IMR-90 (cell line): ENCODE data around the gene EMILIN2. TPM values are rescaled to one million over a fixed set of nuclear protein-coding genes. Genes with fewer than 3 reads are reported as not detected.

Experiments
- ATAC-seq: fragments of 200-7000 bp; cut with Tn5 transposase; 2 replicates; pipeline ENCODE4 v1.9.1; 2020; ENCODE audit warnings: low read depth, mild to moderate bottlenecking, moderate library complexity
- BruUV-seq: library from RNA; stranded (reverse); fragments of 400-500 nt; replicated peaks from 2 replicates; lab custom pipeline; 2021; lab: Mats Ljungman, UMichigan
- CTCF ChIA-PET: fragments of 300-600 bp; formaldehyde crosslinking; extraction: SDS; loops from one replicate; lab custom pipeline; 2021; ENCODE audit warnings: antibody characterized with exemption; lab: Yijun Ruan, JAX
- POLR2A ChIA-PET: fragments of 300-600 bp; sonication (Branson Sonifier 250); formaldehyde crosslinking; loops from one replicate; lab custom pipeline; 2022; ENCODE audit warnings: antibody characterized with exemption; ENCODE audit not compliant: unreplicated experiment; lab: Charles Lee
- DNase-seq: peaks from one replicate; pipeline ENCODE4 v3.0.0; 2013
- H2AFZ ChIP-seq: replicated peaks from 2 replicates; pipeline ENCODE3; 2013; ENCODE audit warnings: low read length, mild to moderate bottlenecking; ENCODE audit not compliant: poor library complexity
- H2AK5ac ChIP-seq: 2 replicates; pipeline ENCODE4 v1.6.1; 2013; ENCODE audit warnings: low read depth, low read length, inconsistent platforms
- H2AK9ac ChIP-seq: replicated peaks from 2 replicates; pipeline ENCODE3; 2013; ENCODE audit warnings: mild to moderate bottlenecking, low read depth, low read length, moderate library complexity; ENCODE audit not compliant: poor library complexity
- H2BK120ac ChIP-seq: 2 replicates; pipeline ENCODE4 v1.6.1; 2013; ENCODE audit warnings: low read depth, low read length, inconsistent platforms
- H2BK15ac ChIP-seq: 3 replicates; pipeline ENCODE4 v1.6.1; 2013; ENCODE audit warnings: low read depth, low read length, inconsistent platforms
- H2BK20ac ChIP-seq: 2 replicates; pipeline ENCODE4 v1.6.1; 2013; ENCODE audit warnings: low read depth, mild to moderate bottlenecking, inconsistent platforms, low read length, moderate library complexity
- H2BK5ac ChIP-seq: 2 replicates; pipeline ENCODE4 v1.6.1; 2013; ENCODE audit warnings: mild to moderate bottlenecking, low read depth, low read length, inconsistent platforms; ENCODE audit not compliant: poor library complexity, severe bottlenecking
- H3K14ac ChIP-seq: replicated peaks from 2 replicates; pipeline ENCODE4 v1.6.1; 2013; ENCODE audit warnings: low read depth, low read length, inconsistent platforms
- H3K18ac ChIP-seq: 2 replicates; pipeline ENCODE4 v1.6.1; 2013; ENCODE audit warnings: low read depth, low read length, control low read depth
- H3K23ac ChIP-seq: 2 replicates; pipeline ENCODE4 v1.6.1; 2013; ENCODE audit warnings: low read depth, low read length, inconsistent platforms
- H3K27ac ChIP-seq: 2 replicates; pipeline ENCODE4 v1.5.1; 2013; ENCODE audit warnings: mild to moderate bottlenecking, control low read depth, low read length; ENCODE audit not compliant: insufficient read depth
- H3K27me3 ChIP-seq: 2 replicates; pipeline ENCODE4 v1.6.1; 2013; ENCODE audit warnings: low read length; ENCODE audit not compliant: control insufficient read depth, insufficient read depth
- H3K36me3 ChIP-seq: 2 replicates; pipeline ENCODE4 v1.6.1; 2013; ENCODE audit warnings: low read length, mixed read lengths; ENCODE audit not compliant: control insufficient read depth, insufficient read depth
- H3K4ac ChIP-seq: 2 replicates; pipeline ENCODE4 v1.6.1; 2013; ENCODE audit warnings: low read depth, low read length, inconsistent platforms
- H3K4me1 ChIP-seq: 2 replicates; pipeline ENCODE4 v1.6.1; 2013; ENCODE audit warnings: low read length, mixed read lengths; ENCODE audit not compliant: control insufficient read depth, insufficient read depth
- H3K4me2 ChIP-seq: 2 replicates; pipeline ENCODE4 v1.6.1; 2013; ENCODE audit warnings: low read depth, mild to moderate bottlenecking, control low read depth, low read length, moderate library complexity
- H3K4me3 ChIP-seq: 2 replicates; pipeline ENCODE4 v1.5.1; 2013; ENCODE audit warnings: low read depth, mild to moderate bottlenecking, control low read depth, low read length, moderate library complexity; ENCODE audit not compliant: insufficient read depth
- H3K56ac ChIP-seq: 2 replicates; pipeline ENCODE4 v1.6.1; 2013; ENCODE audit warnings: low read length, inconsistent platforms; ENCODE audit not compliant: insufficient read depth; ENCODE audit errors: extremely low read depth
- H3K79me1 ChIP-seq, 2 experiments: 2 replicates each; pipeline ENCODE4 v1.6.1; 2013; ENCODE audit warnings: low read length in 2 of 2, inconsistent platforms in 1 of 2, low read depth in 1 of 2
- H3K9ac ChIP-seq: 2 replicates; pipeline ENCODE4 v1.6.1; 2013; ENCODE audit warnings: low read depth, low read length, control low read depth
- H3K9me1 ChIP-seq: 2 replicates; pipeline ENCODE4 v1.6.1; 2013; ENCODE audit warnings: low read length, inconsistent platforms; ENCODE audit not compliant: insufficient read depth
- H3K9me3 ChIP-seq: 2 replicates; pipeline ENCODE4 v1.6.1; 2013; ENCODE audit warnings: low read length; ENCODE audit not compliant: control insufficient read depth, insufficient read depth
- H4K20me1 ChIP-seq: 2 replicates; pipeline ENCODE4 v1.6.1; 2013; ENCODE audit warnings: low read length, inconsistent platforms; ENCODE audit not compliant: insufficient read depth
- H4K5ac ChIP-seq: 2 replicates; pipeline ENCODE4 v1.6.1; 2013; ENCODE audit warnings: mild to moderate bottlenecking, low read depth, low read length, control low read depth
- H4K8ac ChIP-seq, 2 experiments: 2 replicates each; pipeline ENCODE4 v1.6.1; 2013; ENCODE audit warnings: low read depth in 2 of 2, low read length in 2 of 2, control low read depth in 1 of 2, inconsistent platforms in 1 of 2
- H4K91ac ChIP-seq: 2 replicates; pipeline ENCODE4 v1.6.1; 2013; ENCODE audit warnings: low read depth, low read length, inconsistent platforms; ENCODE audit not compliant: insufficient read depth
- CEBPB ChIP-seq: IDR thresholded peaks from 2 replicates; pipeline ENCODE4 v1.6.1; 2012; ENCODE audit warnings: low read depth, low read length, improper control_type of control experiment
- CHD1 ChIP-seq: IDR thresholded peaks from 2 replicates; pipeline ENCODE4 v1.6.1; 2012; ENCODE audit warnings: low read depth, low read length, improper control_type of control experiment
- MAFK ChIP-seq: IDR thresholded peaks from 2 replicates; pipeline ENCODE4 v1.6.1; 2012; ENCODE audit warnings: low read depth, low read length, improper control_type of control experiment
- MAZ ChIP-seq: IDR thresholded peaks from 2 replicates; pipeline ENCODE4 v1.6.1; 2012; ENCODE audit warnings: low read depth, mild to moderate bottlenecking, low read length, improper control_type of control experiment, moderate library complexity, borderline replicate concordance
- NFE2L2 ChIP-seq: fragments of 150-350 bp; IDR thresholded peaks from 2 replicates; pipeline ENCODE4 v1.6.1; 2016; ENCODE audit warnings: low read depth, mild to moderate bottlenecking, low read length
- RCOR1 ChIP-seq: IDR thresholded peaks from 2 replicates; pipeline ENCODE4 v1.6.1; 2012; ENCODE audit warnings: mild to moderate bottlenecking, low read length, improper control_type of control experiment; ENCODE audit not compliant: insufficient replicate concordance
- RFX5 ChIP-seq: IDR thresholded peaks from 2 replicates; pipeline ENCODE4 v1.8.0; 2012; ENCODE audit warnings: low read depth, mild to moderate bottlenecking, low read length, moderate library complexity
- SMC3 ChIP-seq: fragments of 150-350 bp; IDR thresholded peaks from 2 replicates; pipeline ENCODE4 v1.6.1; 2016; ENCODE audit warnings: low read depth, mild to moderate bottlenecking, antibody characterized with exemption, low read length, moderate library complexity
- WGBS, 2 experiments: methylation state at CpG; one replicate each; pipeline versions ENCODE4 v1.1.5 to v1.1.7; 2013; ENCODE audit warnings: missing lambda C conversion rate in 2 of 2; ENCODE audit not compliant: insufficient read length in 1 of 2; ENCODE audit errors: extremely low coverage in 2 of 2; 5-methylcytosine and 5-hydroxymethylcytosine counted together
- dilution Hi-C: fragments of 300-500 bp; cut with HindIII; formaldehyde crosslinking; loops from one replicate; pipeline ENCODE4 v1.14.3; 2018; ENCODE audit warnings: low sequenced_read_pairs; ENCODE audit not compliant: unreplicated experiment
- in situ Hi-C: fragments of 300-500 bp; cut with MboI; formaldehyde crosslinking; loops from 3 replicates; pipeline ENCODE4 v1.14.3; 2019; ENCODE audit warnings: low sequenced_read_pairs, inconsistent platforms, mixed read lengths
- intact Hi-C: fragments of 100-400 bp; cut with micrococcal nuclease; formaldehyde crosslinking; loops from 2 replicates; pipeline ENCODE4 v1.10.0; 2022
- polyA plus RNA-seq, 3 experiments: library from polyadenylated mRNA; depleted of rRNA; stranded (reverse); fragments of >200 nt; gene quantifications; 2 replicates each; pipeline ENCODE4 v1.2.3, GENCODE V29; 2012; ENCODE audit warnings: low replicate concordance in 1 of 3
- total RNA-seq: library from RNA; depleted of rRNA; stranded (reverse); fragments of >200 nt; gene quantifications from 2 replicates; pipeline ENCODE4 v1.2.3, GENCODE V29; 2012
- TF ChIP-seq, protein P1 (sequence below): conservative IDR thresholded peaks from 2 replicates; pipeline ENCODE4 v1.5.1; 2012; ENCODE audit warnings: mild to moderate bottlenecking, low read depth, low read length, improper control_type of control experiment
- TF ChIP-seq, protein P2 (sequence below): fragments of 150-350 bp; IDR thresholded peaks from 2 replicates; pipeline ENCODE4 v1.6.1; 2017; ENCODE audit warnings: mild to moderate bottlenecking, antibody characterized with exemption, low read length, low read depth

Gene EMILIN2
- total and polyA plus RNA-seq, 2 of the 4 experiments (the other 2 are of a cell fraction), result under 0.01 to 0.14 TPM

DNA sequence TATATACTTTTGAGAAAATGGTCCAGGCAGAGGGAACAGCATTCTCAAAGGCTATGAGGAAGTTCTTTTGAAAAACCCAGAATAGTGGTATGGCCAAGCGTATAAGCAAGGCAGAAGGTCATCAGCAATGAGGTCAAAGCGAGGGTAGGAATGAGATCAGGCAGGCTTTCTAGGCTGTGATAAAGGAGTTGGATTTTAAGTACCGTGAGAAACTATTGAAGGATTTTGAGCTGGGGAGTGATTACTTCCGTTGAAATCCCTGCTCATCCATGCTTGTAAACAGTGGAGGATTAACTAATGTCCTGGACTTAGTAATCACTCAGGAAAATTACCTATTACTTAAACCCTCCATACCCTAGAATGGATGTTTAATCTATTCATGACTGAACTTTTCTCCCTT is 50.2 kb downstream of the EMILIN2 start:
- intact Hi-C loops (no loop called here), in situ Hi-C loops (no loop called here), dilution Hi-C loops (no loop called here)
- no peak overlapping the region for H2BK120ac ChIP-seq
- peaks cover 6% of the 10 kb centered on the region; the same call in 1 of the 2 replicates for H3K9me3 ChIP-seq
- no peak overlapping the region for H3K4me3 ChIP-seq
- no peak overlapping the region for H3K18ac ChIP-seq
- TF ChIP-seq MAFK (no peak), SMC3 (no peak), CHD1 (no peak), NFE2L2 (no peak), MAZ (no peak), RCOR1 (no peak), RFX5 (no peak), CEBPB (no peak)
- TF ChIP-seq, protein P1, sequence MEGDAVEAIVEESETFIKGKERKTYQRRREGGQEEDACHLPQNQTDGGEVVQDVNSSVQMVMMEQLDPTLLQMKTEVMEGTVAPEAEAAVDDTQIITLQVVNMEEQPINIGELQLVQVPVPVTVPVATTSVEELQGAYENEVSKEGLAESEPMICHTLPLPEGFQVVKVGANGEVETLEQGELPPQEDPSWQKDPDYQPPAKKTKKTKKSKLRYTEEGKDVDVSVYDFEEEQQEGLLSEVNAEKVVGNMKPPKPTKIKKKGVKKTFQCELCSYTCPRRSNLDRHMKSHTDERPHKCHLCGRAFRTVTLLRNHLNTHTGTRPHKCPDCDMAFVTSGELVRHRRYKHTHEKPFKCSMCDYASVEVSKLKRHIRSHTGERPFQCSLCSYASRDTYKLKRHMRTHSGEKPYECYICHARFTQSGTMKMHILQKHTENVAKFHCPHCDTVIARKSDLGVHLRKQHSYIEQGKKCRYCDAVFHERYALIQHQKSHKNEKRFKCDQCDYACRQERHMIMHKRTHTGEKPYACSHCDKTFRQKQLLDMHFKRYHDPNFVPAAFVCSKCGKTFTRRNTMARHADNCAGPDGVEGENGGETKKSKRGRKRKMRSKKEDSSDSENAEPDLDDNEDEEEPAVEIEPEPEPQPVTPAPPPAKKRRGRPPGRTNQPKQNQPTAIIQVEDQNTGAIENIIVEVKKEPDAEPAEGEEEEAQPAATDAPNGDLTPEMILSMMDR, result no peak
- TF ChIP-seq, protein P2, sequence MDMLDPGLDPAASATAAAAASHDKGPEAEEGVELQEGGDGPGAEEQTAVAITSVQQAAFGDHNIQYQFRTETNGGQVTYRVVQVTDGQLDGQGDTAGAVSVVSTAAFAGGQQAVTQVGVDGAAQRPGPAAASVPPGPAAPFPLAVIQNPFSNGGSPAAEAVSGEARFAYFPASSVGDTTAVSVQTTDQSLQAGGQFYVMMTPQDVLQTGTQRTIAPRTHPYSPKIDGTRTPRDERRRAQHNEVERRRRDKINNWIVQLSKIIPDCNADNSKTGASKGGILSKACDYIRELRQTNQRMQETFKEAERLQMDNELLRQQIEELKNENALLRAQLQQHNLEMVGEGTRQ, result no peak
- peaks cover 8% of the 10 kb centered on the region for H3K27me3 ChIP-seq
- H3K4me1 ChIP-seq, result peaks cover 4% of the 10 kb centered on the region
- ATAC-seq (no peak), DNase-seq (no peak)
- H4K5ac ChIP-seq, result no peak overlapping the region
- H3K4ac ChIP-seq, result no peak overlapping the region
- no peaks in the 10 kb centered on the region for H3K79me1 ChIP-seq
- H2BK15ac ChIP-seq, result no peak overlapping the region
- H2AK9ac ChIP-seq, result no peak overlapping the region
- no peak overlapping the region for H2BK5ac ChIP-seq
- H3K9ac ChIP-seq, result no peak overlapping the region
- no peak overlapping the region for H4K91ac ChIP-seq
- CTCF ChIA-PET, result no interaction called here
- H2AFZ ChIP-seq, result no peak overlapping the region
- no peak overlapping the region for H3K14ac ChIP-seq
- no peak overlapping the region for H2BK20ac ChIP-seq
- H4K8ac ChIP-seq, result no peak overlapping the region
- WGBS, 2 experiments, result 88% methylated on average over 1 of the region's 4 CpGs; no CpG with 5 or more reads in 1 of the 2 experiments
- no peak overlapping the region for H3K27ac ChIP-seq
- no TSS peak for BruUV-seq
- no peaks in the 10 kb centered on the region; the same call in 1 of the 2 replicates for H3K9me1 ChIP-seq
- H3K23ac ChIP-seq, result no peak overlapping the region
- no peaks in the 10 kb centered on the region for H4K20me1 ChIP-seq
- no peak overlapping the region for H2AK5ac ChIP-seq
- H3K56ac ChIP-seq, result no peak overlapping the region
- no peaks in the 10 kb centered on the region for H3K36me3 ChIP-seq
- POLR2A ChIA-PET, result no interaction called here
- H3K4me2 ChIP-seq, result no peak overlapping the region
